Subcutaneous adipose tissue (tissue), 4 donors: ENCODE measurements around the gene ATP2B2. TPM values are rescaled to one million over a fixed set of nuclear protein-coding genes. Genes with fewer than 3 reads are reported as not detected.

Experiments
- total RNA-seq, 4 donors: library from RNA; depleted of rRNA; stranded (reverse); fragments of >200 nt; gene quantifications; one replicate each; pipeline ENCODE4 v1.1.0, GENCODE V29; 2016
- TF ChIP-seq, protein P1 (sequence below): fragments of 450-650 bp; IDR thresholded peaks from one replicate; pipeline ENCODE4 v1.5.1; 2016; ENCODE audit warnings: low read depth, mild to moderate bottlenecking, control low read depth, antibody characterized with exemption, moderate library complexity

The ATP2B2 gene
- total RNA-seq, 4 donors from 2014 or later = 0.34 to 0.44 TPM; not detected in 2

DNA sequence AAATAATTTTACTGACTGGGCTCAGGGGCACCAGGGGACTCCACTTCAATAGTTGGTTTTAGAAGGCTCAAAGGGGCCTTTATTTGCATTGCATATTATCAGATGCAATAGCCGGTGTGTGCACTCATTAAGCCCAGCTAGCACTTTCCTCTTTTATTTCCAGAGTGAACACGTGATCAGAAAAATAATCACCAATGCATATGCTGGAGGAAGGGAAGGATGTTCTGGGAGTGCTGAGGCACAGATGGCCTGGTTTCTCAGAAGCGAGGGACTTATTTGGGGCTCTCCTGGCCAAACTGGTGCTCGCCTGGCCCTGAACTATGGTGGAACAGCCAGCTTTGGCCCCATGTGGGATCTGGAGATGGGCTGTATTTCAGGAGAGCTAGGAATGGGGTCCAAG lies 124.0 kb downstream of the ATP2B2 start:
- TF ChIP-seq, protein P1, sequence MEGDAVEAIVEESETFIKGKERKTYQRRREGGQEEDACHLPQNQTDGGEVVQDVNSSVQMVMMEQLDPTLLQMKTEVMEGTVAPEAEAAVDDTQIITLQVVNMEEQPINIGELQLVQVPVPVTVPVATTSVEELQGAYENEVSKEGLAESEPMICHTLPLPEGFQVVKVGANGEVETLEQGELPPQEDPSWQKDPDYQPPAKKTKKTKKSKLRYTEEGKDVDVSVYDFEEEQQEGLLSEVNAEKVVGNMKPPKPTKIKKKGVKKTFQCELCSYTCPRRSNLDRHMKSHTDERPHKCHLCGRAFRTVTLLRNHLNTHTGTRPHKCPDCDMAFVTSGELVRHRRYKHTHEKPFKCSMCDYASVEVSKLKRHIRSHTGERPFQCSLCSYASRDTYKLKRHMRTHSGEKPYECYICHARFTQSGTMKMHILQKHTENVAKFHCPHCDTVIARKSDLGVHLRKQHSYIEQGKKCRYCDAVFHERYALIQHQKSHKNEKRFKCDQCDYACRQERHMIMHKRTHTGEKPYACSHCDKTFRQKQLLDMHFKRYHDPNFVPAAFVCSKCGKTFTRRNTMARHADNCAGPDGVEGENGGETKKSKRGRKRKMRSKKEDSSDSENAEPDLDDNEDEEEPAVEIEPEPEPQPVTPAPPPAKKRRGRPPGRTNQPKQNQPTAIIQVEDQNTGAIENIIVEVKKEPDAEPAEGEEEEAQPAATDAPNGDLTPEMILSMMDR = no peak

DNA sequence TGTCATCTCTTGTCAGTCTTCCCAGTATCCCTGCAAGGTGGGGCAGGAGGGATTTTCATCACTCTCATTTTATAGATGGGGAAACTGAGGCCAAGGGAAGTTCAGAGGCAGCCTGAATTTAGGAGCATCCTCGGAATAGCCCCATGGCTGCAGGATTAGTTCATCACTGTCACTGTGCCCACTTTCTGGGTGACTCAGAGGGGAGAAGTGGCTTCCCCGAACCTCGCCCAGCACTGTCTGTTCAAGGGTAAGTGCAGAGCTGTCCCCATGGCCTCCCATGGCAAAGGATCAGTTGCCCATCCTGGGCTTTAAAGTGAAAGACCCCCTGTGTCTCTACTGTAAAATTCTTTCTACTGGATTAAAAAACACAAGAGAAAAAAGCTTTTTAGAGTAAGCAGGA lies 124.5 kb downstream of the ATP2B2 start:
- TF ChIP-seq, protein P1 = no peak

DNA sequence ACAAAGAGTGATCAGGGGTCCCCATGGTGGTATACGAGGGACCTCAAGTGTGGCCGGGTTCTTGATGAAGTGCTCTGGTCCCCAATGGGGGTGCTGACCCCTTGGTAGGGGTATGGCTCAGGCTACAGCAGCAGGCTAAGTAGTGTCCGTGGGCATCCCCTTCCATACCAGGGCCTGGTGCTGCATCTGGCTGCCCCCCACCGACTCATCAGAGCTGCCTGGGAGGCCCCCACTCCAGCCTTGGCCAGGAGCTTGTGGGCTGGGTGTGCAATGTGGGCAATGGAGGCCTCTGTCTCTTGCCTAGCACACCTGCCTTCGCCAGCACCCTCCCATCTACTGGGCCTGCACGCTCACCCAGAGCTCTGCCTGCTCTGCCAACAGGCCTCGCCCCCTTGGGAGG lies 125.4 kb downstream of the ATP2B2 start:
- TF ChIP-seq, protein P1 = no peak

DNA sequence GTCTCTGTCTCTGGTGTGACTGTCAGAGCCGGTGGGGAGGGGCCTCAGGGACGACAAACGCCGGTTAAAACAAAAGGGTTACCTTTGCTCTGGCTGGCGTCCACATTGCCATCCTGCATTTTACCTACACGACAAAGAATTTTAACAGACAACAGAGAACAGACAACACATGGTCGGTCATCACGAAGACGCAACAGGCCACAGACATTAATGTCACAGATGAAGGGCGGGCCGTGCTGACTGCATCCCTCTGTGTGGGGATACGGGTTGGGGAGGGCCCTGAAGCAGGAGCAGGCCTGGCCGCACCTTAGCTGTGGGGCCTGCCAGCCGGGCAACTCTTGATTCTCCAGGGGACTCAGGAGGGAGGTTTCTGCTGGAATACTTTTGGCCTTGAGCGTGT lies 126.2 kb downstream of the ATP2B2 start:
- TF ChIP-seq, protein P1 = no peak

DNA sequence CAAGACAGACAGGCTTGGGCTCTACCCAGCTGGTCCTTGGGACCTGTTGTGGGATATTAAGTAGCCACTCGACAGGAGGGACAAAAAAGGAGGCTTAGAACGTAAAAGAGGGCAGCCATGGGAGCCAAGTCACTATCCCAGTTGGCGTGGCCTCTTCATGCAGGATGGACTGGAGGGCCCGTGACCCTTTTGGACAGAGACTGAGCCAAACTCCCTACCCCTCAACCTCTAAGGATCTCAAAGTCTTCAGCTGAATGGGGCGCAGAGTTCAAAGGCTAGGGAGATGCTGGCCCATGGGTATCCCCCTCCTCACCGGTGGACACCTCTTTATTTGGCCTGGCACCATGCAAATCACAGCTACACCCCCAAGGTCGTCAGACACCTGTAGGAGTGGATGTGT lies 126.6 kb downstream of the ATP2B2 start:
- TF ChIP-seq, protein P1 = no peak

DNA sequence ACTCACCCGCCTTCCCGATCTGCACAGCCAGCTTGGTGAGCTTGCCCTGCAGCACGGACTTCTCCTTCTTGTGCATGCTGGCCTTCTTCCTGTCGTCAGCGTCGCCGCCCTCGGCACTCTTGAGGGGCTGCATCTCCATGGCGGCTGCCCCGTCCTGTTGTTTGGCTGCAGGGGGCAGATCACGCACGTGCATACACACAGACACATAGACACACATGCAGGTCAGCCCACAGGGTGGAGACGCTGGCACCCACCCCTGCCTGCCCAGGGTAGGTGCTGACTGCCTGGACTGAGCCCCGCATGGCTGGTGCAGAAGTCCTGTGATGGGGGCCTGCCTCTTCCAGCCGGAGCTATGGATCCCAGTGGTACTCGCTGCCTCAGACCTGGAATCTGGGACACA lies 127.1 kb downstream of the ATP2B2 start:
- TF ChIP-seq, protein P1 = no peak

DNA sequence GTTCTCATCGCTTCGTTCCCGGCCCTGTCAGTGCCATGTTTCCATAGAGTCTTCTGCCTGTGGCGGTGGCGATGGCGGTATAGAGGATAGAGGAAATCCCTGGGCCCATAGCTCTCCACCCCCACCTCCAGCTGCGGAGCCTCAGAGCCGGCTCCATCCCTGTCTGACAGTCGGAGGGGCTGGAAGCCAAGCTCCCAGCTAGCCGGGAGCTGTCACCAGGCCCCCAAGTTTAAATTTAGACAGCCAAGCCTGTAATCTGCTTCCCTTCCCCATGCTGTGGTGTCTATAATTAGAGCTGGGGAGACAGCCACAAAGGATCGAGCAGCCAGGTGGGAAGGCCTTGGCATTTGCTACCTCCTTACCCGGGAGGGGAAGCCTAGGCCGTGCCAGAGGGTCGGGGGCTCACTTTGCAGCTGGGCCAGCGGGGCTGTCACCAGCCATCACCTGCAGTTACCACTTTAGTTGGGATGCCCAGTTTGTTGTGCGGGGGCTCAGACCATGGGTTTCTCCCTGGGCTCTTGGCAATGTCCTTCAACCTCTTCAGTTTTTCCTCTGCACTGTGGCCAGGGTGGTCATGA lies 128.1 kb downstream of the ATP2B2 start:
- TF ChIP-seq, protein P1 = no peak
